HepG2 (cell line): Measurements from ENCODE around the gene CYB5D1. TPM values are rescaled to one million over a fixed set of nuclear protein-coding genes. Genes with fewer than 3 reads are reported as not detected.

Source experiments
- CBFB ChIP-seq: sonication (generic); formaldehyde crosslinking; IDR thresholded peaks from 2 replicates; pipeline ENCODE4 v1.4.0; 2020; ENCODE audit warnings: missing genetic modification reagents
- CBX5 ChIP-seq: sonication (generic); formaldehyde crosslinking; IDR thresholded peaks from 2 replicates; pipeline ENCODE4 v1.4.0; 2020; ENCODE audit warnings: missing genetic modification reagents, borderline replicate concordance
- DPF2 ChIP-seq: sonication (generic); formaldehyde crosslinking; IDR thresholded peaks from 2 replicates; pipeline ENCODE4 v1.4.0; 2020; ENCODE audit warnings: mild to moderate bottlenecking, low read depth, missing genetic modification reagents, borderline replicate concordance
- HIC2 ChIP-seq: sonication (generic); formaldehyde crosslinking; IDR thresholded peaks from 2 replicates; pipeline ENCODE4 v1.9.0; 2022; ENCODE audit warnings: low read depth, missing genetic modification reagents
- HOXA3 ChIP-seq: sonication (generic); formaldehyde crosslinking; IDR thresholded peaks from 2 replicates; pipeline ENCODE4 v1.5.0; 2020; ENCODE audit warnings: missing genetic modification reagents
- MTF1 ChIP-seq: sonication (generic); formaldehyde crosslinking; IDR thresholded peaks from 2 replicates; pipeline ENCODE4 v1.5.0; 2020; ENCODE audit warnings: missing genetic modification reagents
- NR2C2 ChIP-seq: sonication (generic); formaldehyde crosslinking; IDR thresholded peaks from 2 replicates; pipeline ENCODE4 v1.4.0; 2020; ENCODE audit warnings: missing genetic modification reagents, mild to moderate bottlenecking, moderate library complexity, borderline replicate concordance
- PBX3 ChIP-seq: sonication (generic); formaldehyde crosslinking; IDR thresholded peaks from 2 replicates; pipeline ENCODE4 v1.8.1; 2023; ENCODE audit warnings: missing genetic modification reagents, inconsistent platforms, borderline replicate concordance
- PCBP1 ChIP-seq: fragments of 200-400 bp; formaldehyde crosslinking; IDR thresholded peaks from 2 replicates; pipeline ENCODE4 v1.6.1; 2017; ENCODE audit warnings: mild to moderate bottlenecking, low read depth, low read length, borderline replicate concordance
- RARG ChIP-seq: sonication (generic); formaldehyde crosslinking; IDR thresholded peaks from 2 replicates; pipeline ENCODE4 v1.4.0; 2020; ENCODE audit warnings: low read depth, mild to moderate bottlenecking, missing genetic modification reagents
- SUZ12 ChIP-seq: fragments of 150-350 bp; IDR thresholded peaks from 2 replicates; pipeline ENCODE4 v1.6.1; 2014; ENCODE audit warnings: low read depth, low read length
- TBX2 ChIP-seq: sonication (generic); formaldehyde crosslinking; IDR thresholded peaks from 2 replicates; pipeline ENCODE4 v1.5.0; 2020; ENCODE audit warnings: missing genetic modification reagents, mild to moderate bottlenecking, borderline replicate concordance
- TCF7L2 ChIP-seq: IDR thresholded peaks from 2 replicates; pipeline ENCODE4 v1.6.1; 2011; ENCODE audit warnings: mild to moderate bottlenecking, low read depth, low read length, moderate library complexity
- TFDP1 ChIP-seq: IDR thresholded peaks from 2 replicates; pipeline ENCODE4 v1.6.1; 2016; ENCODE audit warnings: missing compliant biosample characterization, missing genetic modification reagents, borderline replicate concordance
- THRA ChIP-seq: sonication (generic); formaldehyde crosslinking; IDR thresholded peaks from 2 replicates; pipeline ENCODE4 v1.4.0; 2020; ENCODE audit warnings: missing genetic modification reagents, borderline replicate concordance
- YEATS2 ChIP-seq: sonication (generic); formaldehyde crosslinking; IDR thresholded peaks from 2 replicates; pipeline ENCODE4 v1.4.0; 2020; ENCODE audit warnings: missing genetic modification reagents, borderline replicate concordance
- ZFP41 ChIP-seq: sonication (generic); formaldehyde crosslinking; IDR thresholded peaks from 2 replicates; pipeline ENCODE4 v1.4.0; 2020; ENCODE audit warnings: mild to moderate bottlenecking, missing genetic modification reagents, borderline replicate concordance
- ZNF160 ChIP-seq: sonication (generic); formaldehyde crosslinking; IDR thresholded peaks from 2 replicates; pipeline ENCODE4 v1.8.0; 2022; ENCODE audit warnings: mild to moderate bottlenecking, inconsistent platforms, missing genetic modification reagents
- ZNF275 ChIP-seq: sonication (generic); formaldehyde crosslinking; IDR thresholded peaks from 2 replicates; pipeline ENCODE4 v1.8.0; 2022; ENCODE audit warnings: missing genetic modification reagents, mild to moderate bottlenecking, inconsistent platforms, borderline replicate concordance
- ZNF382 ChIP-seq: sonication (generic); formaldehyde crosslinking; IDR thresholded peaks from 2 replicates; pipeline ENCODE4 v1.5.0; 2020; ENCODE audit warnings: missing genetic modification reagents, mild to moderate bottlenecking, borderline replicate concordance
- ZNF7 ChIP-seq: IDR thresholded peaks from 2 replicates; pipeline ENCODE4 v1.6.1; 2016; ENCODE audit warnings: missing biosample characterization, missing genetic modification reagents
- ZNF777 ChIP-seq: sonication (generic); formaldehyde crosslinking; IDR thresholded peaks from 2 replicates; pipeline ENCODE4 v1.4.0; 2020; ENCODE audit warnings: missing genetic modification reagents
- polyA plus RNA-seq, 8 experiments: library from polyadenylated mRNA; depleted of rRNA in 3 of 8; stranded (reverse) in 7 of 8; unstranded in 1 of 8; fragments of >200 nt; fragmentation: Illumina TruSeq in 4 of 8; extraction: Trizol in 4 of 8; gene quantifications; 2 replicates each; pipeline versions ENCODE4 v1.2.1 to v1.2.3, GENCODE V29; 2011 to 2016; ENCODE audit warnings: low read depth in 4 of 8, missing spikeins in 1 of 8, mixed read lengths in 1 of 8; ENCODE audit not compliant: insufficient read depth in 1 of 8
- total RNA-seq, 5 experiments: library from RNA; depleted of rRNA; stranded (reverse); fragments of >200 nt; fragmentation: Illumina TruSeq; extraction: Trizol; gene quantifications; 2 replicates each; pipeline ENCODE4 v1.2.3, GENCODE V29; 2016; ENCODE audit warnings: low read depth in 1 of 5

CYB5D1 gene
- total and polyA plus RNA-seq, 2 of the 13 experiments (the other 11 are each of a cell fraction or from before 2014, with no cell fraction given): 8.9 to 17.0 TPM

- TF ChIP-seq ZNF275 (CRISPR knock-in tag): 0 out of 2 replicates have a peak, but pooled peaks have one; percentile 59
- TF ChIP-seq ZNF777 (CRISPR knock-in tag): peak; percentile 24; the same call in 1 of the 2 replicates
- TF ChIP-seq TCF7L2: no peak
- peak; percentile 40; the same call in 1 of the 2 replicates for TF ChIP-seq HOXA3 (CRISPR knock-in tag)
- TF ChIP-seq THRA (CRISPR knock-in tag): 0 out of 2 replicates have a peak, but pooled peaks have one; percentile 12
- 0 out of 2 replicates have a peak, but pooled peaks have one; percentile 16 for TF ChIP-seq CBFB
- no peak for TF ChIP-seq ZNF382 (CRISPR knock-in tag)
- TF ChIP-seq DPF2 (CRISPR knock-in tag): no peak
- TF ChIP-seq CBX5: 0 out of 2 replicates have a peak, but pooled peaks have one; percentile 18
- TF ChIP-seq YEATS2: 0 out of 2 replicates have a peak, but pooled peaks have one; percentile 24
- TF ChIP-seq ZFP41 (CRISPR knock-in tag): 0 out of 2 replicates have a peak, but pooled peaks have one; percentile 43
- no peak for TF ChIP-seq SUZ12
- TF ChIP-seq NR2C2: peak; percentile 40; the same call in 1 of the 2 replicates
- peak; percentile 13; the same call in 1 of the 2 replicates for TF ChIP-seq TFDP1 (CRISPR knock-in tag)
- no peak for TF ChIP-seq RARG
- peak; percentile 78; the same call in 1 of the 2 replicates for TF ChIP-seq TBX2 (CRISPR knock-in tag)
- TF ChIP-seq ZNF160 (CRISPR knock-in tag): no peak
- TF ChIP-seq PBX3 (CRISPR knock-in tag): no peak
- no peak for TF ChIP-seq PCBP1
- TF ChIP-seq MTF1: no peak
- no peak for TF ChIP-seq ZNF7 (CRISPR knock-in tag)
- TF ChIP-seq HIC2 (CRISPR knock-in tag): 0 out of 2 replicates have a peak, but pooled peaks have one; percentile 30
These were observed 29.8 kb downstream of the CYB5D1 start (continued) for GRCh38 chr17:7887482-7888183.
